GM19023 (cell line): ENCODE results near the gene TBC1D8.

Experiments used
- ATAC-seq: cut with Tn5 transposase; IDR thresholded peaks from one replicate; pipeline ENCODE4 v1.9.1; 2021; ENCODE audit warnings: mild to moderate bottlenecking, moderate library complexity; ENCODE audit not compliant: unreplicated experiment

TBC1D8 gene

DNA sequence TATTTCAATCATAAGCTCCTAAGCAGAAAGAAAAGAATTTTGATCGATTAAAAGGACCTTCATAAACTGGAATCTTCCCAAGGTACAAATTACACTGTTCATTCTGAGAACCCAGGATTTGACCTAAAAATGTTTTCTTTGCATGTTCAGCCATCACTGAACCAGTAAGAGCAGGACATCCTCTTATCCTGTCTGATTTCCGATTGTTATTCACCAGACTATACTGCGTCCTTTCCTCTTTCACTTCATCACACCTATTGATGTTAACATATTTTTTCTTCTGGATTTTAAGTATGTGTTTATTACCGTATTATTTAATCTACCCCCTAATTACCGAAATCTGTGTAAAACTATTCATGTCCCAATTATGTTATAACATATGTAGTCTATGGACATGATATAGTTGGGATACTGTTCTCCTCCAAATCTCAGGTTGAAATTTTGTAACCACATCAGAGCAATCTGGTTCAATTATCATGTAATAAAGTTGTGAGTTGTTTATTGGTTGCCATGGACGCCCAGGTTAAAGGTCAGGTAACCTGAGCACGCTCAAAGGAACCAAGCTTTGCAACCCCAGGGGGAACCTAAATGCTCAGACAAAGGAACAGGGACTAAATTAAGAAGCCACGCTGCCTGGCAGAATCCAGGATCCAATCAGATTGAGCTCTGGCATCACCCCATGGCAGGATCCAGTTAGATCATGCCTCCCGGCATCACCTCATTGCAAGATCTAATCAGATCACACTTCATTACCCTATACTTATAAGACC lies 11.6 kb upstream of the TBC1D8 start:
- no peak for ATAC-seq

DNA sequence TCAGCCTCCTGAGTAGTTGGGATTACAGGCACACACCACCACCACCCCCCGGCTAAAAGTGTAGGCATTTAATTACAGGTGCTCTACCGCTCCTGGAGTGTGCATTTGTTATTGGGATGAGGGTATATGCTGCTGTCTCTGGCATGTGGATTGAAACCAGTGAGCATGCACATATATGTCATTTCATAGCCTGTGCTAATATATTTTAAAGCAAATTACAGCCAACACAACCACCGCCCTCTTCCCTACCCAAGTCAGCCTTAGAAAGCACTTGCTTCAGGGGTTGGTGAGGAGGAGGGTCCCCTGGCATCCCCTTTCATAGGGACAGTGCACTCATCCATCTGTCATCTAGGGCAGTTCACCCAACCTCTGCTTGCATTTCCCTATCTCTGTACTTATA lies 10.5 kb upstream of the TBC1D8 start:
- ATAC-seq = no peak

- no peak for ATAC-seq
These were observed 9.3 kb upstream of the TBC1D8 start for GRCh38 chr2:101160454-101160853.

DNA sequence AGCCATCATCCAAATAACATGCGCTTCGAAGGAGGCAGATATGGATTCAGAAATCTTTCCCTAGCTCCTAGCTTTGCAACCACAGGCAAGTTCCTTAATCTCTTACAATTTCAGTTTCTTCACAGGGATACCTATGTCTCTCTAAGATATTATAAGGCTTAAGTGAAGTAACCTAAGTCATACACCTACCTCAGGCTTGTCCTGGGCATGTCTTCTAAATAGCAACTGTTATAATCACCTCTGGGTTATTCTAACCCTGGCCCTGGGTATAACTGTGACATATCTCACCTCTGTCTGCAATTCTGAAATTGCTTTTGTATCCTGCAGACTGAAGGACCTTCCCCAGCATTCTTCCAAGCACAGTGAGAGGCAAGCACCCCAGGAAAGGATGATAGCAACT lies 8.3 kb upstream of the TBC1D8 start:
- ATAC-seq = no peak

GRCh38 chr2:101157272-101157671 lies 6.1 kb upstream of the TBC1D8 start:
- ATAC-seq = no peak

DNA sequence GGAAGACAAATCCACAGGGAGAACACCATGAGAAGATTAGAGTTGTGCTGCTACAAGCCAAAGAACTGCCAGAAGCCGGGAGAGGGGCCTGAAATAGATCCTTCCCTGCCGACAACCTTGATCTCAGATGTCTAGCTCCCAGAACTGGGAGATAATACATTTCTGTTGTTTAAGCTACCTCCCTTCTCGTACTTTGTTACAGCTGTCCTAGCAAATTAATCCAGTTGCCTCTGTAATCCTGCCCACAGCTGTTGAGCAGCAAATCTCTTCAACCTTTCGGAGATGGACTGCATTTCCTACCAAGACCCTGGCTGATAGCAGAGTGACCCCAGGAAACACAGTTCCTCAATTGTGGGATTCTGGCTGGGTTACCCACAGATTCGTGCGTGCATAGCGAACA lies 2.6 kb upstream of the TBC1D8 start:
- no peak for ATAC-seq

GRCh38 chr2:101153077-101153707 lies 2.0 kb upstream of the TBC1D8 start:
- ATAC-seq = no peak

GRCh38 chr2:101152272-101153076 lies 1.3 kb upstream of the TBC1D8 start:
- peak; percentile 58 for ATAC-seq

DNA sequence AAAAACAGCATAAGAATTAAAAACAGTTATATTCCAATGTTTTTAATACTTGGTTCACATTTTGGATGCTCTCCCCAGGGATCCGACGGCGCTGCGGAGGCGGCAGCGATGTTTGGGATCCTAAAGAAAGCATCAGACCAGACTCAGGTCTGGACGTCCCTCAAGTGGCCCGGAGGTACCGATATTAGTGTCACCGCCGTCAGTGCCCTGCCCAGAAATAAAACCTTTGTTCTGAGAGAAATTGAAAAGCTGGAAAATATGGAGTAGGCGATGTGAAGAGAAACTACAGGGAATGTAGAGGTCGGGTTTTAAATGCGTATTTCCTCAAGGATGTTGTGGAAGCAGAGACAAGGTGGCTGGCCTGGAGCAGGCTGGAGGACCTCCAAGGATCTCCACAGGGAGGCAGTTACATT lies 683 bp upstream of the TBC1D8 start:
- no peak for ATAC-seq

DNA sequence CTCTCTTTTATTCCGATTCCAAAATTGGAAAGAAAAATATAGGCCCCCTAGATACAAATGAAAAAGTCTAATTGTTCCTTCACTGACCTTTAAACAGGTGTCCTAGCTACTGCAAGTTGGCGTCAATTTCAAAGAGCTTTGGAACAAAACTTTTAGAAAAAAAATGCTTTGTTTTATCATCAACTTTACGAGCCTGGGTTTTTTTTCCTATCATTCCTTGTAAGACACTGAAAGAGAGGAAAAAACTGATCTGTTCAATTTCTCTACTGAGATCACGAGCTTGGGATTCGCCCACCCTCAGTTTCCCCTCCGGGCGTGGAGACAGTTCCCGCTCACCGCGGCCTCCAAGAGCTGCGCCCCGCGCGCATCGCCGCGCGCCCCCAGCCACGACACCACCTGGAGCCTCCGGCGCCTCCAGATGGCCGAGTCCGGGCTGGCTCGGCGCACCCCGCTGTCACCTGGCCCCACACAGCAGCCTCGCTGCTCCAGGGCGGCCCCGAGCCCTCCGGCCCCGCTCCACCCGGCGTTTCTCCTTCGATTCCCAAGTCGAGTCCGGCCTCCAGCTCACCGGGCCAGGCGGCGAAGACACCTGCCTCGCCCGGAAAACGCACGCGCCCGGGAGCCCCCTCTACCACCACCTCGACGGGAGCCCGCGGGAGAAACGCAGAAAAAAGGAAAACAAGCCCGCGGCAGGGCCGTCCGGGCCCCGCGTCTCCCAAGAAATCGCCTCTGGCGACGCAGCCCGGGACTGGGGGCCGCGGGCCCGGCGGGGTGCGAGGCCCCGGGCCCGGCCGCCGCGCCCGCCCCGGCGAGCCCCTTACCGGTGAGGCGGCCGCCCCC lies 656 bp downstream of the TBC1D8 start:
- peak; percentile 26 for ATAC-seq

DNA sequence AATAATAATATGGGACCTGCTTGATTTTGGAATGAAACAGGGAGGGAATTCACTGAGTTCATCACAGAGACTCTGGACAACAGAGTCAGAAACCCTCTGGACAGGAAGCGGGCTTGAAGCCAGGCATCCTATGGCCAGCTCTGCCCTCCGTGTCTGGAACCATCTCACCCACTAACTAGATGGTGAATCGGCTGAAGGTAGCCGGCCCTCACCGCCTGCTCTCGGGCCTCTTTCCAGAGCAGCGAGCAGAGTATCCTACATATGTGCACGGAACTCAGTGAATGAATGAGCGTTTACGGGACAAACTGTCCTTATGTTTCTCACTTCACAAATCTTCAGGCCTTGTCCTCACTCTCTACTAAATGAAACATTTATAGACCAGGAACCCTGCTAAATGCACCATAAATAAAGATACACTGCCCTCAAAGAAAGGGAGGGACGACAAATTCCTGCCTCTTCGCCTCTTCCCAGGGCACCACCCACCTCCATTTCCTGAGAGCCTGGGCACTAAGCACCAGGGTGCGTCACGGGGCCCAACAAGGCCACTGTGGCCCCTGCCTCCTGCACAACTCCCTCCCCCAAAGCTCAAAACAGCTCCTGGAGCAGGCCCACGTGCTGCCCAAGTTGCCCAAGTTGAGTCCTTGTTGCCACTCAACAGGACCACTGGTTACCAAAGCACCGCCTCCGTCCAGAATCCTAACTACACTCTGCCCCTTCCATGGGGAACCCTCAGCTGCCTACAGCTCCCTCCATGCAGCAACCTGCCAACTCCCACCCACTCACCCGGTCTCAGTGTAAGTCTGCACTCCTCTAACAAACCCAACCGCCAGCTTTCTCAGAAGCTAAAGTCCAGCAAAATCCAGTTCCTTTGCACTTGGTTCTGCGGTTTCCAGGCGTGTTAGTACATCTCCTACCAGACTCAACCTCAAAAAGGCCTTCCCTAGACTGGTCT lies 1.7 kb downstream of the TBC1D8 start:
- no peak for ATAC-seq

DNA sequence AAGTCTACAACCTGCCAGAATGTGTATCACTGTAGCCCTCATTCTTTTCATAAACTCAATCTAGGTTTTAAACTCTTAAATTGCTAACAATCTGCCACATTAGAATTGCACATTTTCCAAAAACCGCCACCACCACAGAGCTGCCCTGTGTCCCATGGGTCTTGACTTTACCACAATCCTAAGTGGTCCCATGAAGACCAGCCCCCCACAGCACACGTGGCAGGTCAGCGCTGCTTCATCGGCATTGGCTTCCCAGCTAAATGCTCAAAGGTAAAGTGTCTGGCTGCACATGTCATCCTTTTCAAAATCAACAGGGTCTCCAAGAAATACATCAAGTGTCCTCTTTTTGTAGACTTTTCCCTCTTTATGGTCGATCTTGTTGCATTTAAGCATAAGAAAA lies 2.4 kb downstream of the TBC1D8 start:
- ATAC-seq = no peak

- no peak for ATAC-seq
These were observed 3.2 kb downstream of the TBC1D8 start for GRCh38 chr2:101147971-101148370.

- no peak for ATAC-seq
These were observed 4.1 kb downstream of the TBC1D8 start for GRCh38 chr2:101147062-101147461.

DNA sequence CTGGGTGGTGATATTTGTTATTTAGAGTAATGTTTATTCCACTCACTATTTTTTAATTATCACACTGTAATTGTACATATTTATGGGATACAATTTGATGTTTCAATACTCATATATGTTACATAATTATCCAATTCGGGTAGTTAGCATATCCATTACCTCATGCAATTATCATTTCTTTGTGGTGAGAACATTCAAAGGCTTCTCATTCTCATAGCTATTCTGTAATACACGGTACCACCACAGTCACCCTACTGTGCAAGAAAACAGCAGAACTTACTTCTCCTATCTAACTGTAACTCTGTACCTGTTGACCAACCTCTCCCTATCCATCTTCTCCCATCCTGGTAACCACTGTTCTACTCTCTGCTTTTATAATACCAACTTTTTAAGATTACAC lies 4.6 kb downstream of the TBC1D8 start:
- ATAC-seq = no peak

DNA sequence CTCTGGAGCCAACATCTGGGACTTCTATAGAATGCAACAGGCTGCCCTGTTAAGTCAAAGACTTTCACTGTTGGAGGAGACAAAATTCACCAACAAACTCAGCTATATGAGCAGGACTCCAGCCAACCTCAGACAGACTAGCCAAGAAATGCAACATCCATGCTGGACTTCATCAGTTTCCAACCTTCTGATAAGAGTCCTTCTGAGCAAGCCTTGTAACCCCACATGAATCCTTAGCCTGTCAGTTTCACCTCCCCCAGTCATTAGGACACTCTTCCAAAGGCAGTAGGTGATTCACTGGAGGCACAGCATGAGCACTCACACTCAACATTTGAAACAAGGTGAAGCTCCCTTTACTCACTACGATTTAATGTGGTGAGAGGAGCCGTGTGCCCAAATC lies 5.8 kb downstream of the TBC1D8 start:
- no peak for ATAC-seq

- no peak for ATAC-seq
These were observed 9.0 kb downstream of the TBC1D8 start for GRCh38 chr2:101142163-101142562.

GRCh38 chr2:101140978-101141655 lies 10.1 kb downstream of the TBC1D8 start:
- no peak for ATAC-seq

- no peak for ATAC-seq
These were observed 10.9 kb downstream of the TBC1D8 start for GRCh38 chr2:101140237-101140636.
